Measurements from ENCODE around the gene NEU4. TPM values are rescaled to one million over a fixed set of nuclear protein-coding genes. Genes with fewer than 3 reads are reported as not detected.
"Not testable (repeated sequence)": the region's sequence is repeated elsewhere in the genome, so short reads cannot be mapped to it uniquely, and the experiment has no call there.

Gene NEU4
- total RNA-seq, 1 donor from 2014 or later = 34.8 TPM

- DNase-seq (ENCODE audit: low spot score) = no peak
These were observed 4.0 kb downstream of the NEU4 start for GRCh38 chr2:241812730-241813643.

- no peak for DNase-seq (ENCODE audit: low spot score)
These were observed 4.8 kb downstream of the NEU4 start for GRCh38 chr2:241813644-241814392.

- no peak for DNase-seq (ENCODE audit: low spot score)
These were observed 5.3 kb downstream of the NEU4 start for GRCh38 chr2:241814393-241814642.

- DNase-seq (ENCODE audit: low spot score) = no peak
These were observed 5.9 kb downstream of the NEU4 start for GRCh38 chr2:241814643-241815476.

GRCh38 chr2:241815477-241816430 is 6.8 kb downstream of the NEU4 start:
- DNase-seq (ENCODE audit: low spot score) = no peak

GRCh38 chr2:241816431-241817121 is 7.6 kb downstream of the NEU4 start:
- no peak for DNase-seq (ENCODE audit: low spot score)

GRCh38 chr2:241817126-241817820 is 8.3 kb downstream of the NEU4 start:
- no peak for DNase-seq (ENCODE audit: low spot score)

- not testable (repeated sequence) for DNase-seq (ENCODE audit: low spot score)
These were observed 8.8 kb downstream of the NEU4 start for GRCh38 chr2:241817821-241818215.

GRCh38 chr2:241818229-241818942 is 9.4 kb downstream of the NEU4 start:
- DNase-seq (ENCODE audit: low spot score) = no peak

- no peak for DNase-seq (ENCODE audit: low spot score)
These were observed 9.9 kb downstream of the NEU4 start for GRCh38 chr2:241818943-241819270.

GRCh38 chr2:241819947-241820624 is 11.1 kb downstream of the NEU4 start:
- DNase-seq (ENCODE audit: low spot score) = not testable (repeated sequence)

- no peak for DNase-seq (ENCODE audit: low spot score)
These were observed 11.8 kb downstream of the NEU4 start for GRCh38 chr2:241820625-241821384.

- no peak for DNase-seq (ENCODE audit: low spot score)
These were observed 12.7 kb downstream of the NEU4 start for GRCh38 chr2:241821460-241822263.

- no peak for DNase-seq (ENCODE audit: low spot score)
These were observed 13.3 kb downstream of the NEU4 start for GRCh38 chr2:241822264-241822623.

- not testable (repeated sequence) for DNase-seq (ENCODE audit: low spot score)
These were observed 14.8 kb downstream of the NEU4 start for GRCh38 chr2:241823531-241824437.

- DNase-seq (ENCODE audit: low spot score) = no peak
These were observed 18.4 kb downstream of the NEU4 start for GRCh38 chr2:241827394-241827793.
